DND-41 (cell line): Measurements from ENCODE around the gene GART.

Experiments used
- ATAC-seq: fragments of 200-7000 bp; cut with Tn5 transposase; 3 replicates; pipeline ENCODE4 v1.9.1; 2021; ENCODE audit warnings: low read depth; ENCODE audit not compliant: insufficient read depth
- DNase-seq: peaks from one replicate; pipeline ENCODE4 v3.0.0-alpha.2; 2020
- H2AFZ ChIP-seq: 2 replicates; pipeline ENCODE4 v1.6.0; 2012; ENCODE audit warnings: low read depth, low read length
- H3K27ac ChIP-seq: 2 replicates; pipeline ENCODE4 v1.5.1; 2012; ENCODE audit warnings: low read length, inconsistent platforms
- H3K27me3 ChIP-seq: fragments of 200-600 bp; sonication (generic); 2 replicates; pipeline ENCODE4 v1.6.0; 2012; ENCODE audit warnings: low read length, mild to moderate bottlenecking, inconsistent platforms; ENCODE audit not compliant: insufficient read depth, poor library complexity
- H3K36me3 ChIP-seq: 2 replicates; pipeline ENCODE4 v1.5.1; 2012; ENCODE audit warnings: low read length, inconsistent platforms; ENCODE audit not compliant: insufficient read depth
- H3K4me1 ChIP-seq: 2 replicates; pipeline ENCODE4 v1.5.1; 2012; ENCODE audit warnings: mild to moderate bottlenecking, low read length; ENCODE audit not compliant: insufficient read depth
- H3K4me2 ChIP-seq: 2 replicates; pipeline ENCODE4 v1.6.0; 2012; ENCODE audit warnings: mild to moderate bottlenecking, moderate library complexity, low read length, inconsistent platforms; ENCODE audit not compliant: insufficient read depth
- H3K4me3 ChIP-seq, 2 experiments: fragments of 200-600 bp in 1 of 2; shearing (Covaris generic) in 1 of 2; 2 replicates each; pipeline ENCODE4 v1.5.1; 2012 to 2016; ENCODE audit warnings: inconsistent platforms in 2 of 2, low read length in 2 of 2, mild to moderate bottlenecking in 2 of 2, low read depth in 1 of 2, moderate library complexity in 1 of 2
- H3K79me2 ChIP-seq: 2 replicates; pipeline ENCODE4 v1.6.0; 2012; ENCODE audit warnings: low read length, inconsistent platforms; ENCODE audit not compliant: insufficient read depth
- H3K9ac ChIP-seq: 2 replicates; pipeline ENCODE4 v1.6.0; 2012; ENCODE audit warnings: low read depth, mild to moderate bottlenecking, inconsistent platforms, low read length, moderate library complexity
- H3K9me3 ChIP-seq: 2 replicates; pipeline ENCODE4 v1.5.1; 2012; ENCODE audit warnings: low read length, moderate library complexity, mild to moderate bottlenecking, inconsistent platforms; ENCODE audit not compliant: insufficient read depth, severe bottlenecking
- H4K20me1 ChIP-seq: 2 replicates; pipeline ENCODE4 v1.6.0; 2012; ENCODE audit warnings: low read length; ENCODE audit not compliant: insufficient read depth
- CTCF ChIP-seq: IDR thresholded peaks from 2 replicates; pipeline ENCODE4 v1.5.1; 2012; ENCODE audit warnings: borderline replicate concordance, low read length, moderate library complexity, mild to moderate bottlenecking; ENCODE audit not compliant: poor library complexity, severe bottlenecking; ENCODE audit errors: extremely low read depth
- EZH2 ChIP-seq: IDR thresholded peaks from 3 replicates; pipeline ENCODE4 v1.6.1; 2012; ENCODE audit warnings: borderline replicate concordance, low read depth, mild to moderate bottlenecking, moderate library complexity, low read length, inconsistent platforms; ENCODE audit not compliant: severe bottlenecking

Gene GART

GRCh38 chr21:33522953-33523349 is 19.0 kb downstream of the GART start:
- Histone ChIP-seq H3K9ac (no peak overlapping the region), H3K4me1 (no peaks in the 10 kb centered on the region), H2AFZ (no peak overlapping the region), H3K4me3 (no peak overlapping the region), H3K4me2 (no peak overlapping the region), H3K79me2 (no peaks in the 10 kb centered on the region), H4K20me1 (no peaks in the 10 kb centered on the region), H3K36me3 (peaks cover 77% of the 10 kb centered on the region), H3K27me3 (no peaks in the 10 kb centered on the region), H3K27ac (no peak overlapping the region), H3K9me3 (no peaks in the 10 kb centered on the region)
- TF ChIP-seq EZH2 (no peak), CTCF (no peak)
- ATAC-seq (no peak), DNase-seq (no peak)

- DNase-seq (no peak), ATAC-seq (no peak)
- Histone ChIP-seq H3K4me3 (no peak overlapping the region), H3K4me1 (no peaks in the 10 kb centered on the region), H4K20me1 (no peaks in the 10 kb centered on the region), H3K9me3 (no peaks in the 10 kb centered on the region), H2AFZ (no peak overlapping the region), H3K79me2 (no peaks in the 10 kb centered on the region), H3K36me3 (peaks cover 77% of the 10 kb centered on the region), H3K4me2 (no peak overlapping the region), H3K27me3 (no peaks in the 10 kb centered on the region), H3K27ac (no peak overlapping the region), H3K9ac (no peak overlapping the region)
- TF ChIP-seq CTCF (no peak), EZH2 (no peak)
Observed at GRCh38 chr21:33522297-33522952, 19.5 kb downstream of the GART start.

- no peak for TF ChIP-seq CTCF
- TF ChIP-seq EZH2, result no peak
- Histone ChIP-seq H3K4me2 (no peak overlapping the region), H3K27me3 (no peaks in the 10 kb centered on the region), H3K9ac (no peak overlapping the region), H3K4me3 (no peak overlapping the region), H3K4me1 (no peaks in the 10 kb centered on the region), H3K27ac (no peak overlapping the region), H3K9me3 (no peaks in the 10 kb centered on the region), H3K36me3 (peaks cover 77% of the 10 kb centered on the region), H2AFZ (no peak overlapping the region), H3K79me2 (no peaks in the 10 kb centered on the region), H4K20me1 (no peaks in the 10 kb centered on the region)
- ATAC-seq, result no peak
- DNase-seq, result no peak
Observed at GRCh38 chr21:33518899-33519298, 23.0 kb downstream of the GART start.
